Activated naive CD4-positive, alpha-beta T cell treated with Interleukin-2 at 50 U/mL for 16 hours (primary cell): ENCODE data around the gene WNK2.

Source experiments
- DNase-seq: peaks from one replicate; pipeline ENCODE4 v3.0.0-alpha.2; 2020

The WNK2 gene

DNA sequence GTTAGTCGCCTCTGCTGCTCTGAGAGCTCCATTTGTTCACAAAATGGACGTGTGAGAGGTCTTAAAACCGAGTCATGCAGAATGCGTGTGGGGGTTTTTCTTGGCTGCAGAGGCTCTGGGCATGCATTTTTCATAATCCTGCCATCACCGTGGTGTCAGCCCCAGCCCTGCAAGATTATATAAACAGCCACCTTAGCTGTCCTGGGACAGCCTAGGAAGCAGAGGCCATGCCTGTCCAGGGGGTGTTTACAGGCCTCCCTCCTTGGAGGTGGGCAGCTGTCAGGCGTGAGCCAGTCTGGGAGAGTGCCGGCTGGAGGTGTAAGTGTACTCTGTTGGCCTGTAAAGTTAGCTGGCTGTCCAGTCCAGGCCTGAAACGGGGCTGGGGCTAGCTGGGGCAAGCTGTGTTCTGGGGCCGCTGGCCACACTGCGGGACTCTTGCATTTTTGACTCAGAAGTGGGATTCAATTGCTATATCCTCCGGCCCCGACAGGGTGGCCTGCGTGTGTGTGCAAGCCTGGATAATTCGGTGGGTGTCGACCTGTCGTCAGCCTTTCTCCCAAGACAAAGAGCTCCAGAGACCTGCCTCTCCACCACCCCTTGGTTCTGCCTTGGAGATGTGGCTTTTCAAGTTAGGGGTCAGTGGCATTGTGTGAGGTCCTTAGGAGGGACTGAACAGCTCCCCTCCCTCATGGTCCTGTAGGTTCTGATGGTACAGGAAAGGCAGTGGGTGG, 2.4 kb downstream of the WNK2 start:
- DNase-seq = no peak

DNA sequence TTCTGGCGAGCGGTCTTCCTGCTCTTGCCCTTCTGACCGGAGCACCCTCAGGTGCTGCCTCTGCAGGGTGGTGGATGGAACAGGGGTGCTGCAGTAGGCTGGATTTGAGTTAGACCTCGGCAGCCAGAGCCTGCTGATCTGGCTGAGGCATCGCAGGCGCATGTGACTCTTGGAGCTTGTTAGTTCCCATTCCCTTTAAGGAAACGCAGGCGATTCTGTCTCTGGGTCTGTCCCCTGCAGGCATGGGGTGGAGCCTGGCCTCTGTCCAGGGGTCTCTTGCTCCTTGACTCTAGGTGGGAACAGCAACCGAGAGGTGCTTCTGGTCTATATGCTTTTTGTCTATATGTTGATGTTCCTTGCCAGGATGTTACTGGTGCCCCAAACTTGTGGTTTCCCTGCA, 3.1 kb downstream of the WNK2 start:
- no peak for DNase-seq

DNA sequence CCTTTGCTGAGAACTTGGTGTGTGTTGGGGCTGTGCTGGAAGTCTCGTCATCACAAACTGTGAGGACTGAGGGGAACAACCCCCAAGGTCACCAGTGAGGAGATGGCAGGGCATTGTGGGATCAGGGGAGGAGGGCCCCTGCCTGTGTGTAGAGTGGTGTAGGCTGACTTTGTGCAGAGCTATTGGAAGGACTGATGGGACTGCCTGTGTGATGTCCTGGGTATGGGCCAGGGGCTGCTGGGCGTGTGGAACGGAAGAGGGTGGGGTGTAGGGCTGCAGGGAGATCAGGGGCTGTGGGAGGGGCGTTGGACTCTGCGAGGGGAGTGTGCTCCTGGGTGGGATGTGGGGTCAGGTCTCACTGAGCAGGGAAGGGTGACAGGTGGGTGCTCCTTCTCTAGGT, 3.6 kb downstream of the WNK2 start:
- no peak for DNase-seq

DNA sequence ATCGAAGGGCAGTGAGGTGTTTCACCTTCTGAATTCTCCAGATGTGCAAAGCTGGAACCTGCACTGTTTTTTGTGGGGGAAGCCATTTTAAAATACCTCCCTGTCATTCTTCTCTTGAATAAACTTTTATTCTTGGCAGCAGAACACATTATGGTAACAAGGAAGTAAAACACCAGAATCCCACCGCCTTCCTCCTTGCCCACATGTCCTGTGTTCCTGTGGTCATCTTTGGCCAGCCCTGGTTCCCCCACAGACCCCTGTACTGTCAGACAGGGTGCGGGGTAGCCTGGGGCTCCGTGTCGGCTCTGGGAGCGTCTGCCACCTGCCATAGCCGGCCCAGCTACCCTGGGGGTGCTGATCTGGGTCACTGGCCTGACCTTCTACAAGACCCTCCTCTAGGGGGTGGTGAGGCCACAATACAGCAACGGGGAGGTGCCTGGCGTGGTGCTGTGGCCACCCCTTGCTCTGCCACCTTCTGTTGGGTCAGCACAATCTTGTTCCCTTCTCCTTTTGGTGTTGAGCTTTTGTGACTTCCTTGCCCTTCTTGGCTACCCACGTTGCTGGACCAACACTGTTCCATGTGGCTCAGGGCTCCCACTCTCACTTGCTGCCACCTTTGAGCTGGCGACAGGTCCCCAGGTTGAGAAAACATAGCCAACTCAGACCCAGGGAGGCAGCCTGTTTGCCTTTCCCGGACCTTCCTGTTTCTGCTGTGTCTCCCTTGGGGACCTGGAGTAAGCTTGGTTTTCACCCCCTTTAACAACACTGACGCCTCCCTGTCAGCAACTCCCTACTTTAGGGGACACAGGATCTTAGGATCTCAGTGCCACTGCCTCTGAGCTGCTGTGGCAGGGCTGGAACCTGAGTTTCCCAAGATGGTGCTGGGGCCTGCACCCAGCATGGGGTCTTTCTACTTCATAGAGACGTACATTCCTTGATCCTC, 4.8 kb downstream of the WNK2 start:
- DNase-seq = no peak

DNA sequence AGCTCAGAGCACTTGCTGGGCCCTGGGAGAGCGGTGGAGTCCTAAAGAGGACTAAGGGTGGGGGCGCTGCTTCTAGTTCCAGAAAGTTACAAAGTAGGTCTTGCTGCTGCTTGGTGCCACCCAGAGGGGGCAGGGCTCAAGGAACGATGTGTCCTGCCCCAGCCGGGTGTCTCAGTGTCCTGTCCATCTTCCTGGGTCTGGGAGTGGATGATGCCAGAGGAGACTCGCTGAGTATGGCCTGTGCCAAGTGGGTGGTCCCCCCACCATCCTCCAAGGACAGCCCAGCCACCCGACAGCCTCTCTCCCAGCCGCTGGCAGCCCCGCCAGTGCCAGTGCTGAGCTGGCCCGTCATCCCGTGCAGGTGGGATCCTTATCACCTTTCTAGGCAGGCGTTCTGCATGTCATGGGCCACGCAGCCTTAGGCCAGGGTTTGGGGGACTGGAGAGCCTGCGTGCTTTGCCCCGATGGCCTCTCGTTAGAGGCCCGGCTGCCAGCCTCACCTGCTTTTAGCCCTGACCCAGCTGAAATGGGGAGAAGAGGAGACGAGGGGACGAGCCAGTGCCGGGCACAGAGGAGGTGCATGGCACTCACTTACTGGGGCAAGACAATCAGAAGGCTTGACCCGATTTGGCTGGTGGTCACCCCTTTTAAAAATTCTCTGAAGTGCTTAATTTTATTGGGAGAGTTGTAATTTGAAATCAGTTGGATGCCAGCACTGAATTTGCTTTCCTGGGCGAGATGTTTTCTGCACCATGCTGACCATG, 5.6 kb downstream of the WNK2 start:
- no peak for DNase-seq

DNA sequence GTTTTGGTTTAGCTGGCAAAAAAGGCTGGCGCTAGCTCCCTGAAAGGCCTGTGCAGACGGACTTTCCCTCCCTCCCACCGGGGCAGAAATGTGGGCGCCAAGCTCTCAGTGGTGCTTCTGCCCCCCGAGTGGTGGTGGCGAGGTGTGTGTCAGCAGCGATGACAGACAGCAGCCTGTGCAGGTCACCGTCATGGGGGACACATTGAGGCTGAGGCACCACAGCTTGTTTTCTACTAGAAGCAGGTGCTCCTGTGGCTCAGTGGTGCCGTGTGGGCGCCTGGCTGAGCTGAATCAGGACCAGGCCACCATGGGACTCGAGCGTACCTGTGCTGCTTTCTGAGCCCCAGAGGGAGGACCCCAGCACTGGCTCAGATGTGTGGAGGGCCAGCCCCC, 6.2 kb downstream of the WNK2 start:
- no peak for DNase-seq

DNA sequence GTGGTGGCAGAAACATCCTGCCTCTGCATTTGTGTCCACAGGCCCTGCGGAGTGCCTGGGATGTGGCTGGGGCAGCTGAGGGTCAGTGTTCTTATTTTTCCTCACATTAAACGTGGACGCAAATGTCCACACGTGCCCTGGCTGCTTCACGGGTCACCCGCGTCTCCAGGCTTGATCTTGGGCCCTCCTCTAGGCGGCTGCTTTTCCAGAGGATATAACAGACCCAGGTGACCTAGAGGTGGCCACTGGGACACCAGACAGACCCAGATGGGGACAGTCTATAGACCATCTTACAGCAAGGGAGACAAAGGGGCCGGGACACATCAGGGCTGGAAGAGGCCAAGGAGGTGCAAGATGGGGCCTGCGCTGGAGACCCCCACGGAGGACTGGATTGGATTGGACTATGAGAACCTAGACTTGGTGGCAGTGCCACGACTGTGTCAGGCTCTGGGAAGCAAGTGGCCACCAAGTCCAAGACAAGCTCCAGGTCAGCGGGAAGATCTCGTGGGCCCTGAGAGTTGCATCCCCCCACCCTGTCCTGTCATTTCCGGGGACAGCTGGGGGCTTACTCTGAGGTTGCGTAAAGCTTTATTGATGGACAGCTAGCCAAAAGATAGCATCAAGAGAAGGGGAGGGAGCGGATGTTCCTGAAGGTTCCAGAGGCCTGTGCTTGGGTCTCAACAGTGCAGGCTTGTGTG, 6.9 kb downstream of the WNK2 start:
- no peak for DNase-seq

DNA sequence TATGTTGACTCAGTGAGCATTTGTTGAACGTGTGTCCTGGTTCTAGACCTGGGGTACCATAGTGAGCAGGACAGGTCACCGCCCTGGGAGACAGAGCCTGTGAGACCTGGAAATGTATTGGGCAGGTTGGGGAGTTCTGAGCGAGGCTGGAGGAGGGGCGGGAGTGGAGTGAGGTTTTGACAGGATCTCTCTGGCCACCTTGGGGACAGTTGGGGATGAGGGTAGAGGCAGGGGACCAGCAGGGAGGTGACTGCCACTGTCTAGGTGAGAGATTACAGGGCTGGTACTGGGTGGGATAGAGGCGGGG, 7.4 kb downstream of the WNK2 start:
- DNase-seq = no peak

DNA sequence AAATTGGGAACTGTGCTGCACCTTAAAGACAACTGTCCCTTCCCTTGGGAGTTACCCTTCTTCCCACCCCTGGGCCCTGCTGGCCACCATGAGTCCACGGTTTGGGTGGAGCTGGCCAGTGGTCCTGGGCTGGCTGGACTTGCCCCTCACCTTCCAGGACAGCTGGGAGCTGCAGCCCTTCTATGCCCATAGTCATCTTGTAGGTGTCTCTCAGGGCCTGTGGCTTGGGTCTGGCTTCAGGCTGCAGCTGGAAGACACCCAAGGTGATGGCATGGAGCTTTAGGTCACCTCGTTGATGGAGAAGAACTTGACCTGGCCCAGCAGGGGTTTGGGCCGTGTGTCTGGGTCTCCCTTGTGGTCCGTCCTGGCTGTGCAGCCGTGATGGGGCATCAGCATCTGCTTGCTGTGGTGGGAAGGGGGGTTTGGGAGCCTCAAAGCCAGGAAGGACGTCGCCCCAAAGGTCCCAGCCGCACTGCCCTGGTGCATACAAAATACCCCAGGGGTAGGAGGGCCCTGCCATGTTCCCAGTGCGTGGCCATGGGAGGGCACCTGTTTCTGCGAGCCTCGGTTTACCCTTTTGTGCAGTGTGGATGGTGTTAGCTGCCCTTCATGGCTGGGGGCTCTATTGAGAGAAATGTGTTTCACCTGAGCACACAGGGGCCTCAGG, 8.9 kb downstream of the WNK2 start:
- DNase-seq = no peak

DNA sequence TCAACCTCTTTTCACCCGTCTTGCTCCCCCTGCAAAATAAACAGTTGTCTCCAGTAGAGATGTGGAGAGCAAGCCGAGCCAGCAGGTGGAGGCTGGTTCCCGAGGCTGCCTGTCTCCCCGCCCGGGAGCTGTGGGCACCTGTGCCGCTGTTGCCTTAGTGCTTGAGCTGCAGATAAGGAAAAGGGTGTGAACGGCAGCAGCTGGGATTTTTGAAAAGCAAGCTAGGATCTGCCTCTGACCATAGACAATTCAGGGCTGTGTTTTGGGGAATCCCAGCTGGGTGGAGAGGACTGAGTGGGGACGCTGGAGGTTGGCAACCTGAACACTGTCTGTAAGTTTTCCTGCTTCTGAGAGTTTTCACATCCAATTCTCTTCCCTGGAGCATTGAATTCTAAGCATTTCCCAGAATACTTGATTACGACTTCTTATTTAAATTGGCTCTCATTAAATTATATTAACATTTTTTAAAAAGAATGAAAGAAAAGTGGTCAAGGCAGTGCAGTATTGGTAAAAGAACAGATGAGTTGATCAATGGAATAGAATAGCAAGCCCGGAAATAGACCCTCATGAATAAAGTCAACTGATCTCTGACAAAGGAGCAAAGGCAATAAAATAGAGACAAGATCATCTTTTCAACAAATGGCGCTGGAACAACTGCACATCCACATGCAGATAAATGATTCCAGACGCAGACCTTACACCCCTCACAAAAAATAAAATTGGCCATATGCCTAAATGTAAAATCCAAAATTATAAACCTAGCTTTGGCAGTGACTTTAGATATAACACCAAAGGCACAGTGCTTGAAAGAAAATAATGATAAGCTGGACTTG, 9.7 kb downstream of the WNK2 start:
- no peak for DNase-seq

DNA sequence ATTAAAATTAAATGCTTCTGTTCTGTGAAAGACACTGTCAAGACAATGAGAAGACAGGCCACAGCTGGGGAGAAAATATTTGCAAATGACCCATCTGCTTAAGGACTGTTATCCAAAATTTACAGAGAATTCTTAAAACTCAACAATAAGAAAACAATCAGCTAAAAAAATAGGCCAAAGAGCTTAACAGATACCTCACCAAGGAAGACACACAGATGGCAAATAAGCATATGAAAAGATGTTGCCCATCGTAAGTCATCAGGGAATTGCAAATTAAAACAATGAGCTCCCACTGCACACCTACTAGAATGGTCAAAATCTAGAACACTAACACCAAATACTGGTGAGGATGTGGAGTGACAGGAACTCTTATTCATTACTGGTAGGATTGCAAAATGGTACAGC, 10.3 kb downstream of the WNK2 start:
- no peak for DNase-seq

DNA sequence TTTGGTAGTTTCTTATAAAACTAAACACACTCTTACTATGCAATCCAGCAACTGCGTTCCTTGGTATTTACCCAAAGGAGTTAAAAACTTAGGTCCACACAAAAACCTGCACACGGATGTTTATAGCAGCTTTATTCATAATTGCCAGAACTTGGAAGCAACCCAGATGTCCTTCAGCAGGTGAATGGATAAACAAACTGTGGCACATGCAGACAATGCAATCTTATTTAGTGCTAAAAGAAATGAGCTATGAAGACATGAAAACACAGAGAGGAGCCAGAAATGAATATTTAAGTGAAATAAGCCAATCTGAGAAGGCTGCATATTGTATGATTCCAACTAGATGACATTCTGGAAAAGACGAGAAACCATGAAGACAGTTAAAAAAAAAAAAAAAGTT, 10.7 kb downstream of the WNK2 start:
- DNase-seq = no peak

DNA sequence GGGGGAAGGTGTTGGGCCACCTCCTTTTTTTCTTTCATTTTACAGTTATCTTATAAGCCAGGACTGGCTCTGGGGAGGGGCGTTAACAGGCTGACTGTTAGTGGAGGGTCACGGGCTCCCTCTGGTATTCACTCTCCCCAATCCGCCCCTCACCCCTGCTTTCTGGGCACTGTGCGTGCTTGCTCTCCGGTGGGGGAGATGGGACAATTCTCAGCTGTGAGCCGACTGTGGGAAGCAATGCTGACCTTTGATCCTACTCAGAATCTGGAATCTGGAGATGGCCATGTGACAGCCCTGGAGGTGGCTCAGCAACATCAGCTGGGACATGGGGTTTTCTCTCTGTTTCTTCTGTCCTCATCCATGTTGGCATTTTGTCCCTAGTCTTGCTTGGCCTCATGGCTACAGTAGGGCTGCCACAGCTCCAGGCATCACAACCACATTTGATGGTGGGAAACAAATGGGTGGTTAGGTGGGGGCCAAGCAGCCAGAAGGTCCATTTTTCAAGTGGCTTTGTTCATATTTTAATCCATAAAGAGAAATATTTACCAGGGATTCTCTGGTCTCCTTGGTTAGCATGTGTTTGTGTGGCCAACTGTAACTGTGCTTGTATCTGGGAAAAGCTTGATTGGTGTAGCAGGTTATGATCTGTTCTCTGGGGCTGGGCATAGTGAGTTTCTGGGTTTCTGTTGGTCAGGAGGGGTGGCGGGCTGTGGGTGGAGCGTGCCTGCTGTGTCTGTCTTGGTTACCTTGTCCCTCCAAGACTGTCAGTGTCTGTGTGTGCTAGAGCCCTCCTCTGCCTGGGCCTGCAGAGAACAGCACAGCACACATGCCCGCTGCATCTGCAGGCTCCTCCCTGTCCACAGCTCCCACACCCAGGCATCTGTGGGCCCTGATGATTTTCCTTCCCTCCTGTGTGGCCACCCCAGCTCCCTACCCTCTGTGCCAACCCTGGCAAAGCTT, 12.4 kb downstream of the WNK2 start:
- DNase-seq = no peak

DNA sequence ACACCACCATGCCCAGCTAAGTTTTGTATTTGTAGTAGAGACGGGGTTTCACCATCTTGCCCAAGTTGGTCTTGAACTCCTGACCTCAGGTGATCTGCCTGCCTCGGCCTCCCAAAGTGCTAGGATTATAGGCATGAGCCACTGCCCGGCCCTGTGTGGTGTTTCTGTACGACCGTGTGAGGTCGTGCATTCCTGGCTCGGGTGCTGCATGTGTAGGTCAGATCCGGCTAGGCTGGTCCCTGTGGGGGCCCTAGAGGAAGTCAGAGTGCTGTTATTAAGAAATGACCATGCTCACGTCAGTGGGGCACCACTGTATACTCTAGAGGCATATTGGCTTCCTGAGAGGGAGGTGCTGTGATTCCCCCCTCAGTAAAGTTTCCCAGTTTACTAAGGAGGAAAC, 13.7 kb downstream of the WNK2 start:
- DNase-seq = no peak

DNA sequence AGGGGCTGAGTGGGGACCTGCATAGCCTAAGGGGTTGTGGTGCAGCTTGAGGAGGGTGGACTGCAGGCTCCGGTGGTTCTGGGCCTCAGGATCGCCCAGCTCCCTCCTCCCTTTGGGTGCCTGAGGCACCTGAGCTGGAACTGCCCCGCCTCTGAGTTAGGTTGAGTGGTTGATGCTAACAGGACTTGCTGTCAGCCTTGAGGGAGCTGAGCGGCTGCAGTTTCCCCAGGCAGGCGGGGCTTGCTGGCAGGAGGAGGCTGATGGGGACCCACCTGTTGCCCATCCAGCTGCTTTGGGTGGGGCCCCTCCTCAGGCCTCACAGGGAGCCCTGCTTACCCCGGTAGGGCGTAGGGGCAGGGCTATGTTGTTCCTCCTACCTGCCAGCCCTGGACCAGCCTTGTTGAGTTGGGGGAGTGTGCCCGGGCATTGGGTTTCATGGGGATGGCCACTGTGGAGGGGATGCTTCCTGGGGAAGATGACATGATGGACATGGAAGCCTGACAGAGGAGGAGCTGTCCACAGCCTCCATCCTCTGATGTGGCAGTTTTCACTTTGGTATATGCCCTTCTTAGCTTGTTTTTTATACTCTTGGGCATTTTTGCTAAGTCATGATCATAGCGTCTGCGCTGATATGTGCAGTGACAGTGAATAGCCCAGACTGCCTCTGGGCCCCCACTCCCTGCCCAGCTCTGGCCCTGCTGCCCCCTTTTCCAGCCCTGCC, 14.3 kb downstream of the WNK2 start:
- DNase-seq = no peak

DNA sequence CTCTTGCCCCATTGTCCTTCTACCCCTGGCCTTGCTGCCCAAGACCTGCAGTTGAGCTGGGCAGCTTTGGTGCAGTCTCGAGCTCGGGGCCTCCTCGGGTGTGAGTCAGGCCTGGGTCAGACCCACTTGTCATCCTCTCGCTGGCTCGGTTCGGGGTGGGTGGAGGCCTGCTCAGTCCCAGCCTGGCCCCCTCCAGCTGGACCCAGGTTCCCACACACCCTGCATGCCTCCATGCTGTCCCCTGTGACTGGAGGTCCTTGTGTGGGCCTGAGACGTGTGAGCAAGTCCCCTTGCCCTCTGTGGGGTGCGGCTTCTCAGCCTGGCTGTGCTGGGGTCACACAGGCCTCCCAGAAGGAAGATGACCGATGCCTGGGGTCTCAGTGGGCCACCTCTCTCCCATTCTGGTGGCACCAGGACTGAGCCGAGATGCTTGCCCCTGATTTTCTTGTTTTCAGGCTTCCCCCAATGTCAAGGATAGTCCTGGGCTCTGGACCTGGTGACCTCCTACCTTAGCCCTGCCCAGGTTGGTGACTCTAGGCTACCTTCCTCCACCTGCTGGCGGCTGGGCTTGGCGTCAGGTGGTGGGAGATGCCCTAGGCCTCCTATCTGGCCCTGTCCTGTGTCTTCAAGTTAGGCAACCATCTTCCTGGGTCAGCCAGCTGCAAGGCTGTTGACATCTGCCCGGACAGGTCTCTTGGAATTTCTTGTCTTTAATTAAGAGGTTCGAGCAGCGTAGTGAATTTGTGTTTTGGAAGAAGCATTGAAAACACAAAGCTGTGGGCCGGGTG, 15.1 kb downstream of the WNK2 start:
- no peak for DNase-seq

DNA sequence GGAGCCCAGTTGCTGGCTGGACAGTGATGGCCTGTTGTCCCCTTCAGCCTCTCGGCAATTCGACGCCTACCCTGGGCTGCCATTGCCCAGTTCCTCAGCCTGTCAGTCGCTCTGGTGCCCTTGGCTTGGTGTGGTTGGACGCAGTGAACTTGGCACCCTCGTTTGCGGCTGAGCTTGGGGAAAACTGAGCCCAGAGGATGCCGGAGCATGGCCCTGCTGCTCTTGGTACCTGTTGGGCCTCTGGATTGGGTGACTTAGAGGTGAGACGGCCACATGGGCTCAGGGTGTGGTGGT, 16.5 kb downstream of the WNK2 start:
- no peak for DNase-seq

DNA sequence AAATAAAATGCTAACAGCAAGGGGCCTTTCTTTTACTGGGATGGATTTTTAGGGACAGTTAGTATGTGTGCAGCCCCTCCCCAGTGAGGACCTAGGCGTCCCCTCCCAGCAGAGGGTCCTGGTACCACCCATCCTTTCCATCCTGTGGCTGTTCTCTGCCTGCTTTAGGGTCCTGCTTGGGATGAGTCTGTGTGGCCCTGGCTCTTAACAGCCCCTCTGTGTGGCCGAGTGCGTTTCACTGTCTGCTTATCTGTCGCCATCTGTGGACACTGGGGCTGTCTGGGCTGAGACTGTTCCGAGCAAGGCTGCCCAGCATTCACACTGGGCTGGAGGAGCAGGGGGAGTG, 17.0 kb downstream of the WNK2 start:
- no peak for DNase-seq

DNA sequence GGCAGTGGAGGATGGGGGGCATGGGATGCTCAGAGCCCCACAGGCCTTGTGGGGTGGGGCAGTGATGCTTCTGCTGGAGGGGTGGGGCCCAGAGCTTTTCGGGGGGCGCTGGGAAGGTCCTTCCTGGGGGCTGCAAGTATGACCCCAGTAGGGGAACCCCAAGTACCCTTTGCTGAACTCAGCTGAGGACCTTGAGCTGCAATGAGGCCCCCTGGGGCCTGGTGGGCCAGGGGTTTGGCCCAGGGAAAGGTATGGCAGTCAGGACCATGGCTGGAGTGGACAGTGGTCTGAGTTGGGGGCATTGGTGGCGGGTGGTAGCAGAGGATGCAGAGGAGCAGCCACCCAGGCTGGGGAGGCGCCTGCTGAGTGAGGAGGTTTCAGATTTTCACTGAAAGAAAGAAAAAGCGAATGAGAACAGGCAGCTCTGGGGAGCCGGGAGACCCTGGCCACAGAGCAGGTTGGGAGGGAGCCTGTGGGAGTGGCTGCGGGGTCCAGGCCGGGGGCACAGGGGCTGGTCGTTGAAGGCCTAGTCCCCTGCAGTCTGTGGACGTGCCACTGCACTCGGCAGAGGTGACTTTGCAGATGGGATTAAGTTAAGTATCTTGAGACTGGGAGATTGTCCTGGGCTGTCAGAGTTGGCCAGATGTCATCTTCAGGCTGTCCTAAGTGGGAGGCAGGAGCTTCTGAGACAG, 19.2 kb downstream of the WNK2 start:
- no peak for DNase-seq
